Colon (tissue), 2 donors: ENCODE data around the gene SLC2A6.

Experiments used
- FAIRE-seq: peaks from 2 replicates; lab custom pipeline; 2012; peaks lifted over from hg19 to GRCh38; lab: Jason Lieb, UNC
- donor health status: control.
- donor health status: control.

The SLC2A6 gene

DNA sequence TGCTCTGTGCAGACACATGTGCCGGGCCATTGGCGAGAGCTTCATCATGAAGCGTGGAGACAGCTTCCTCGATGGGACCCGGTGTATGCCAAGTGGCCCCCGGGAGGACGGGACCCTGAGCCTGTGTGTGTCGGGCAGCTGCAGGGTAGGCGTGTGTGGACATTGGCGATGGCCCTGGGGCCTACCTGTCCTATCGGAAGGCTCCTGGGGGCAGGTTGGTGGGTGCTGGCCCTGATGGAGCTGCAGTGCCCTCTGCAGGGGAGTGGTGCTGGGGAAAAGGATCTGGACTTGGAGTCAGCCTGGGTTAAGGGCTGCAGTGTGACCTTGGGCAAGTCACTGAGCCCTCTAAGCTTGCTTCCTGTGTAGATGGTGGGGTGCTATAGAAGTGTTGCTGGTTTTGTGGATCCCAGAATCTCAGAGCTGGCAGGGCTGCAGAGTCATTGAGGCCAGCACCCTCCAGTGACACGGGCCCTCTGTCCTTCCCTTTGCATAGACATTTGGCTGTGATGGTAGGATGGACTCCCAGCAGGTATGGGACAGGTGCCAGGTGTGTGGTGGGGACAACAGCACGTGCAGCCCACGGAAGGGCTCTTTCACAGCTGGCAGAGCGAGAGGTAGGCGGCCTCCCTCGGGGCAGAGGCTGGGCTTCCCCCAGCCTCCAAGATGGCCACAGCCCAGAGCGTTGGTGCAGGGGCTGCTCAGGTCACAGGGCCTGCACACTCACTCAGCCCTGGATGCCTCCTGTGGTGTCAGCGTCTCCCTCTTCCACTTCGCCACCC, 41.0 kb downstream of the SLC2A6 start:
- no peak for FAIRE-seq

DNA sequence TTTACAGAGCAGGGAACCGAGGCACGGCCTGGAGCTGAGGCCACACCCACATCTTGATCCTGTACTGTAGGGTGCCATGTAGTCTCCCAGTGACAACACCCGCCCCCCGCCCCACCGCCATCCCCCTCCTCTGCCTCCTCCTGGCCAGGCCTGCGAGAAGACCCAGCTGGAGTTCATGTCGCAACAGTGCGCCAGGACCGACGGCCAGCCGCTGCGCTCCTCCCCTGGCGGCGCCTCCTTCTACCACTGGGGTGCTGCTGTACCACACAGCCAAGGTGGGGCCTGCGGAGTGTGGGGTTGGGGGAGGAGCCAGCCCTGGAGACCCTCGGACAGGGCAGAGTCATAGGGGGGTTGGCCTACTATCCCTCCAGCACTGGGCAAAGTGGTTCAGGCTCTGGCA, 42.2 kb downstream of the SLC2A6 start:
- no peak for FAIRE-seq

DNA sequence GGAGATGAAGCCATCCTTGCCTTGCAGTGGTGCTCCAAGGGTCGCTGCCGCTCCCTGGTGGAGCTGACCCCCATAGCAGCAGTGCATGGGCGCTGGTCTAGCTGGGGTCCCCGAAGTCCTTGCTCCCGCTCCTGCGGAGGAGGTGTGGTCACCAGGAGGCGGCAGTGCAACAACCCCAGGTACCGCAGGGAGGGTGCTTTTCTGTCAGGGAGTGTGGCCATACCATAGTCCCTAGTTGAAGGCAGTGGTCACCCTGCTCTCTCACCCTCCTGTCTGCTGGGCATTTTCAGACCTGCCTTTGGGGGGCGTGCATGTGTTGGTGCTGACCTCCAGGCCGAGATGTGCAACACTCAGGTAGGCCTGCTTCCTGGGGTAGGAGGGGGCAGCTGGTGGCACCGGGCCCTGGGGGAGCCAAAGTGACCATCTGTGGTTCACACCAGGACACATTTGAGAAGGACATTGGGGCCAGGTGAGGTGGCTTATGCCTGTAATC, 45.5 kb downstream of the SLC2A6 start:
- FAIRE-seq = no peak

DNA sequence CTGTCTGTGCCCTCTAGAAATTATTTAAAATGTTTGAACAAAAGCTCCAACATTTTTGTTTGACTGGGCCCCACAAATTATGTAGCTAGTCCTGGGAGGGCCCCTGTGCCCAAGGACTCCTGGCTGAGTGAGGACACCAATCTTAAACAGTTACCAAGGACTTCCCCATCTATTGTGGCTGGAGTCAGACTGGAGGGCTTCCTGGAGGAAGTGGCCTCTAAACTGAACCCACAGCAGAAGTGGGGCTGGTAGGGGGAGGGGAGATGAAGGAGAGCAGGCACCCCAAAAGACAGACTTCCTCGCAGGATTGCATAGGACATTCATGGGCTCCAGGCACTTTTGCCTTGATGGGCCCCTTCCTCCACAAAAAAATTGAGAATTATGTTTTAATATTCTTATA, 48.7 kb downstream of the SLC2A6 start:
- FAIRE-seq = no peak

DNA sequence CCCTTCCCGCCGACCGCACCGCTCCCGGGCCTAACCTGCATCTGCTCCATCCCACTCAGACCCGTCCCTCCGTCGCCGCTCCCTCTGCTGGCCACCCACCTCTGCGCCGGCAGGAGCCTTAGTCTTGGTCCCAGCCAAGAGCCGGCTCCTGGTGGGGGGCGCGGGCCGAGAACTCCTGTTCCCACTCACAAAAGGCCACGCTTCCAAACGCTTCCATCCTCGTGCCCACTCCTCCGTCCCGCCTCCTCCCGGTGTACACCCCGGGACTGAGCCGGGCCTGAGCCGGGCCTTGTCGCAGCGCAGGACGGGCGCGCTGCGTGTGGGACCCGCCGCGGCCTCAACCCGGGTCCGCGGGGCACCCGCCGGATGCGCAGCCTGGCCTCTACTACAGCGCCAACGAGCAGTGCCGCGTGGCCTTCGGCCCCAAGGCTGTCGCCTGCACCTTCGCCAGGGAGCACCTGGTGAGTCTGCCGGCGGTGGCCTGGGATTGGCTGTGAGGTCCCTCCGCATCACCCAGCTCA, 49.2 kb downstream of the SLC2A6 start:
- no peak for FAIRE-seq

DNA sequence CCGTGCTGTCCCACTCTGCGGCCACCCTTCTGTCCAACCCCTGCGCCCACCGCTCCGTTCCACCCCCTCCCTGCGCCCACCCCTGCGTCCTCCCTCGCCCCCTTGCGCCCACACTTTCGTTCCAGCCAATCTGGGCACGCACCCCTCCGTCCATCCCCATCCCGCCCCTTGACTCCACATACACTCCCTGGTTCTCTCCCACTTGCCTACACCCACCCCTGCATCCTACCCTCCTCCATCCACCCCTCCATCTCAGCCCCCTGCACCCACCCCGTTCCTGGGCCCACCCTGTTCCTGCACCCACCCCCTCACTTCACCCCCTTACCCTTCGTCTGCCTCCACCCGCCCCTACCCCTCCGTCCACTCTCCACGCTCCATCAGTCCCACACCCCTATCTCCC, 49.7 kb downstream of the SLC2A6 start:
- no peak for FAIRE-seq

DNA sequence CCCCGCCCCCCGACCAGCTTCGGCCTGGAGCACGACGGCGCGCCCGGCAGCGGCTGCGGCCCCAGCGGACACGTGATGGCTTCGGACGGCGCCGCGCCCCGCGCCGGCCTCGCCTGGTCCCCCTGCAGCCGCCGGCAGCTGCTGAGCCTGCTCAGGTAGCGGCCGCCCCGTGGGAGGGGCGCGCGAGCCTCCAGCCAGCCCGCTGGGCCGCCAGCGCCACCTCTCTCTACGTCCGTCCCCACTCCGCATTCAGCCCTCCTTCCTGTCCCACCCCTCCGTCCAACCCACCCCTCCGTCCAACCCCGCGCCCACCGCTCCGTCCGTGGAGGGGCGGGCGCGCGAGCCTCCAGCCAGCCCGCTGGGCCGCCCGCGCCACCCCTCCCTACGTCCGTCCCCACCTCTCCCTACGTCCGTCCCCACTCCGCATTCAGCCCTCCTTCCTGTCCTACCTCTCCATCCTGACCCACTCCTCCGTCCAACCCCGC, 50.2 kb downstream of the SLC2A6 start:
- no peak for FAIRE-seq

DNA sequence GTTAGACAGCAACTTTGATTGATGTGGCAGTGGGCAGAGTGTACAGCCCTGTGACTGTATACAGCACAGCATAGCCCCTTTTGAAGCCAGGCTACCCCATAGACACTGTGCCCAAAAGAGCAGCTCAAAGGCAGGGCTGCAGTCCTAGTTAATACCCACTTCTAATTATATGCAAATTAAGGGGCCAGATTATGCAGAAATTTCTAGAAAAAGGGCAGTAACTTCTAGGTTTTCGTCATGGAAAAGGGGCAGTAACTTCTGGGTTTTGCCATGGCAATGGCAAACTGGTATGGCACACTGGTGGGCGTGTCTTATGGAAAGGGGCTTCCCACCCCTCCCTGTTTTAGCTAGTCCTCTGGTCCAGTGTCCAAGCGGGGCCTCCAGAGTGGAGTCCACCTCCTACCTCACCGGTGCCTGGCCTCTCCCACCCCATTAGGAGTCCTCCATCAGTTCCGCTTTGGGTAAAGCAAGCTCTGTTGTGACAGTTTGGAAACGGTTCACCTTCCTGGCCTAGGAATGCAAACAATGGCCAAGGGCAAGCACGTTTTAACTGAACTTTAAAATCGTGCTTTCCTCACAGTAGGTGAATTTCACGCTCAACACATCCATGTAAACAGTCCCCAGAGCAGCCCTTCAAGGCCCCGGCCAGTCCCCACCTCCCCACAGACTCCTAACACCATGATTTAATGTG, 51.1 kb downstream of the SLC2A6 start:
- FAIRE-seq = no peak

DNA sequence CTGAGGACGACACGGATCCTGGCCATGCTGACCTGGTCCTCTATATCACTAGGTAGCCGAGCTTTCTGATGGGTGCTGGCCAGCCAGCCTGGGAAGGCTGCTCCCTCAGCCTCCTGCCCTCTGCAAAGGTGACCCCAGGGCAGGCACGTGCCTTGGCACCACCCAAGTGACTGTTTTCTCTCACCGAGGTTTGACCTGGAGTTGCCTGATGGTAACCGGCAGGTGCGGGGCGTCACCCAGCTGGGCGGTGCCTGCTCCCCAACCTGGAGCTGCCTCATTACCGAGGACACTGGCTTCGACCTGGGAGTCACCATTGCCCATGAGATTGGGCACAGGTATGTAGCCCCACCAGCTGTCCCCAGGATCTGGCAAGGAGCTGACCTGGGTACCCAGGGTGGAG, 52.9 kb downstream of the SLC2A6 start:
- no peak for FAIRE-seq

DNA sequence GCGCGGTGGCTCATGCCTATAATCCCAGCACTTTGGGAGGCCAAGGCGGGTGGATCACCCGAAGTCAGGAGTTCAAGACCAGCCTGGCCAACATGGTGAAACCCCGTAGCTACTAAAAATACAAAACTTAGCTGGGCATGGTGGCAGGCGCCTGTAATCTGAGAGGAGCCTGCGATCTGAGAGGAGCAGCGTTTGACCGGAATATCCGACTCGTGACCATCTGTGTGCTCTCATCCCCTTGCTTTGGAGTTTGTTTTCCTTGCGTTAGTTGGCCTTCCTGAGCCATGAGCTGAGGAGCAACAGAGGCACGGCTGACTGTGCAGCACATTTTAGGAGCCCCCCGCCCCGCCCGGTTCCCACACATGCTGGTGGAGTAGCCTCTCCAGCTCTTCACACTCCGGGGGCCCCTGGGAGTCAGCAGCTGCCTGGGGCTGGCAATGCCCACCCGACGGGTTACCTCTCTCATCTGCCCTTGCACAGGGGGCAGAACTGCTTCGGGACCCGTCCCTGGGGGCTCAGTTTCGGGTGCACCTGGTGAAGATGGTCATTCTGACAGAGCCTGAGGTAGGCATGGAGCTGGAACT, 53.8 kb downstream of the SLC2A6 start:
- no peak for FAIRE-seq

DNA sequence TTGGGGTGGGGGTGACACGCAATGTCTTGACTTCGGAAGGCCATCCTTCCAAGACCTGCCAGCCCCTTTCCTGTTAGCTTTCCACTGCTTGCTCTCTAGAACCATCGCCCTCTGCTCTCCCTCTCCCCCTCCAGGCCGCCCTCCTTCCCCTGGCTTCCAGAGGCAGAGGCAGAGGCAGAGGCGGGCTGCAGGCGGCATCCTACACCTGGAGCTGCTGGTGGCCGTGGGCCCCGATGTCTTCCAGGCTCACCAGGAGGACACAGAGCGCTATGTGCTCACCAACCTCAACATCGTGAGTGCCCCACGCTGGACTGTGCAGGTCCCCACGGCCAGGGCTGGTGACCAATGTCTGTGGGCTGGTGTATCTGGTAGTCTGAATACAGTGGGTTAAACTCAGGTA, 54.7 kb downstream of the SLC2A6 start:
- no peak for FAIRE-seq

DNA sequence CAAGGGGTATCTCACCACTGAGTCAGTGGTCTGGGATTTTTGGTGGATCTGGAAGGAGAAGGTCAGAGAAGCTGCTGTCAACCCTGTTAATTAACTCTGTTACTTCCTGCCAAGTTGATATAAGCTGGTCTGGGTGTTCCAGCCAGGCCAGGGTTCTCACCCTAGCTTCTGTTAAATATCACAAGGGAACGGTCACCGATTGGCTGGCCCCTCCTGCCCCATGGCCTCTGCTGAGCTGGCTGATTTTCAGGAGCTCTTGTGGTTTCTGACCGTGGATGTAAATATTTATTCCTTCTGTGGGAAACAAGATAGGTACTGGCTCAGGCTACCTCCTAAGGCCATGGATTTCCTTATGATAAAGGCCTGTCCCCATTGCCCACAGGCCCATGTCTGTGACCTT, 55.7 kb downstream of the SLC2A6 start:
- no peak for FAIRE-seq

DNA sequence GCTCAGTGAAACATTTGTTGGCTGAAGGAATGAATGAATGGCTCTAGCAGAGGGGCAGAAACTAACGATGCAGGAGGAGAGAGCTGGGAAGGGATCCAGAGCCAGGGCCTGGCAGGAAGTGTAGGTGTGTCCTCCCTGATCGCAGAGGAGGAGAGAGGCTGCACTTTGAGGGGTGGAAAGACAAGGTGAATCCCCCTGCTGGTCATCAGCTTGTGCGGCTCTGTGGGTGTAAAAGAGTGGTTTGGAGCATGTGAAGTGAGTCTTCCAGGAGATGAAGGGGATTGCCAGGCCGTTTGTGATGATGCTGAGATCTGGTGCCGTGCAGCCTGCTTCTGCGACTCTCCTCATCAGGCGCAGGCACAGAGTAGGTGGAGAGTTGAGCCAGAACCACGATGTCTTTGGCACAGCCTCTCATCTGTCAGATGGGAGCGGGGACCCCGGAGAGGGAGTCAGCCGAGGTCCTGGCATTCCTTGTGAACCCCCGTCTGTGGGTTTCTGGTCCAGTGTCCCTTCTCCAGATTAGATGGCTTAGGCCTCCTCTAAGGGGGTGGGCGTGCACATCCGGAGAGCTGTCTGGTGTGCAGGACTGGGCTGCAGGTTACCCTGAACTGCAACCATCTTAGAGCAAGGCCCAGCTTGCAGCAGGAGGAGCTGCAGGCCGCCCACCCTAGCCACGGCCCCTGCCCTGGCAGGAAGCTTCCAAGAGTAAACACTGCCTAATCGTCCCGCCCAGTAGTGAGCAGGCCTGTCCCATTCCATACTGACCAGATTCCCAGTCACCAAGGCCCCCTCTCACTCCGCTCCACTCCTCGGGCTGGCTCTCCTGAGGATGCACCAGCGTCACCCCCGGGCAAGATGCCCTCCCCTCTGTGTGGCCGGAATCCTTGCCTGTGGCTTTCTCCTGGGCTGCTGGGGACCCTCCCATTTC, 57.0 kb downstream of the SLC2A6 start, which contains the start of gene ADAMTS13:
Gene ADAMTS13 (plus strand): TSS at position 753 of the 928 bp plus-strand sequence. CDS start 77 bp downstream, at position 830.
- no peak for FAIRE-seq
